ENCODE measurements around the gene UNC5B.

- TF ChIP-seq, protein P1, sequence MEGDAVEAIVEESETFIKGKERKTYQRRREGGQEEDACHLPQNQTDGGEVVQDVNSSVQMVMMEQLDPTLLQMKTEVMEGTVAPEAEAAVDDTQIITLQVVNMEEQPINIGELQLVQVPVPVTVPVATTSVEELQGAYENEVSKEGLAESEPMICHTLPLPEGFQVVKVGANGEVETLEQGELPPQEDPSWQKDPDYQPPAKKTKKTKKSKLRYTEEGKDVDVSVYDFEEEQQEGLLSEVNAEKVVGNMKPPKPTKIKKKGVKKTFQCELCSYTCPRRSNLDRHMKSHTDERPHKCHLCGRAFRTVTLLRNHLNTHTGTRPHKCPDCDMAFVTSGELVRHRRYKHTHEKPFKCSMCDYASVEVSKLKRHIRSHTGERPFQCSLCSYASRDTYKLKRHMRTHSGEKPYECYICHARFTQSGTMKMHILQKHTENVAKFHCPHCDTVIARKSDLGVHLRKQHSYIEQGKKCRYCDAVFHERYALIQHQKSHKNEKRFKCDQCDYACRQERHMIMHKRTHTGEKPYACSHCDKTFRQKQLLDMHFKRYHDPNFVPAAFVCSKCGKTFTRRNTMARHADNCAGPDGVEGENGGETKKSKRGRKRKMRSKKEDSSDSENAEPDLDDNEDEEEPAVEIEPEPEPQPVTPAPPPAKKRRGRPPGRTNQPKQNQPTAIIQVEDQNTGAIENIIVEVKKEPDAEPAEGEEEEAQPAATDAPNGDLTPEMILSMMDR (IDR thresholded peaks at IDR 0.05) = no peak
- TF ChIP-seq POLR2A (IDR thresholded peaks at IDR 0.05) = no peak
These were observed 4.4 kb downstream of the UNC5B start for GRCh38 chr10:71216751-71217265.
